HepG2 (cell line): ENCODE measurements around the gene MED9. TPM values are rescaled to one million over a fixed set of nuclear protein-coding genes. Genes with fewer than 3 reads are reported as not detected.

Experiments used
- ATAC-seq: fragments of 200-7000 bp; cut with Tn5 transposase; 3 replicates; pipeline ENCODE4 v1.9.1; 2020; ENCODE audit warnings: mild to moderate bottlenecking, moderate library complexity
- BruUV-seq: library from RNA; stranded (reverse); fragments of 400-500 nt; replicated peaks from 2 replicates; lab custom pipeline; 2021; lab: Mats Ljungman, UMichigan
- CTCF ChIA-PET: fragments of 300-600 bp; formaldehyde crosslinking; extraction: SDS; loops from one replicate; lab custom pipeline; 2021; ENCODE audit warnings: low total read pairs, inconsistent platforms, low intra/inter-chr PET ratio; lab: Yijun Ruan, JAX
- POLR2A ChIA-PET: fragments of 350-600 bp; sonication (Branson Sonifier 250); formaldehyde crosslinking; loops from one replicate; lab custom pipeline; 2020; ENCODE audit warnings: antibody characterized with exemption, inconsistent platforms; lab: Yijun Ruan, JAX
- DNase-seq: peaks from one replicate; pipeline ENCODE4 v3.0.0-alpha.2; 2015; ENCODE audit warnings: low spot score
- FAIRE-seq: peaks from 3 replicates; lab custom pipeline; 2011; peaks lifted over from hg19 to GRCh38; lab: Jason Lieb, UNC
- H2AFZ ChIP-seq: one replicate; pipeline ENCODE4 v1.6.1; 2011; ENCODE audit warnings: low read length, inconsistent platforms
- H3K27ac ChIP-seq: fragments of 300-600 bp; 3 replicates; pipeline ENCODE4 v1.8.0; 2011; ENCODE audit warnings: mixed run types, mild to moderate bottlenecking, mixed read lengths, low read length, inconsistent platforms; ENCODE audit not compliant: insufficient read depth; ENCODE audit errors: extremely low read length
- H3K27me3 ChIP-seq, 2 experiments: fragments of 200-600 bp in 1 of 2; 2 replicates in 1 of 2; 3 replicates in 1 of 2; pipeline versions ENCODE4 v1.6.0 to v1.8.0; 2011; ENCODE audit warnings: low read length in 2 of 2, mild to moderate bottlenecking in 2 of 2, moderate library complexity in 2 of 2, inconsistent platforms in 1 of 2; ENCODE audit not compliant: insufficient read depth in 2 of 2, control insufficient read depth in 1 of 2
- H3K36me3 ChIP-seq, 2 experiments: fragments of 200-600 bp in 1 of 2; replicated peaks in 1 of 2; 2 replicates in 1 of 2; 3 replicates in 1 of 2; pipeline versions ENCODE4 v1.5.1 to v1.8.0; 2011; ENCODE audit warnings: low read length in 2 of 2, inconsistent platforms in 1 of 2; ENCODE audit not compliant: insufficient read depth in 2 of 2, control insufficient read depth in 1 of 2
- H3K4me1 ChIP-seq: 2 replicates; pipeline ENCODE4 v1.5.1; 2012; ENCODE audit warnings: low read length, inconsistent platforms; ENCODE audit not compliant: insufficient read depth
- H3K4me2 ChIP-seq: 2 replicates; pipeline ENCODE4 v1.6.0; 2011; ENCODE audit warnings: low read depth, low read length, inconsistent platforms
- H3K4me3 ChIP-seq, 3 experiments: fragments of 200-600 bp in 1 of 3; sonication (generic), shearing (Covaris generic) in 1 of 3; replicated peaks in 1 of 3; 2 replicates each; pipeline ENCODE4 v1.5.1; 2011 to 2016; ENCODE audit warnings: low read length in 3 of 3, inconsistent platforms in 2 of 3, low read depth in 2 of 3, mild to moderate bottlenecking in 2 of 3, control low read depth in 1 of 3, mixed read lengths in 1 of 3; ENCODE audit not compliant: insufficient read depth in 1 of 3
- H3K79me2 ChIP-seq: one replicate; pipeline ENCODE4 v1.6.1; 2011; ENCODE audit warnings: low read length, inconsistent platforms; ENCODE audit not compliant: insufficient read depth
- H3K9ac ChIP-seq: 2 replicates; pipeline ENCODE4 v1.6.0; 2011; ENCODE audit warnings: mild to moderate bottlenecking, low read depth, low read length, inconsistent platforms; ENCODE audit not compliant: insufficient read depth
- H3K9me3 ChIP-seq: 2 replicates; pipeline ENCODE4 v1.5.1; 2012; ENCODE audit warnings: mild to moderate bottlenecking, low read length
- H4K20me1 ChIP-seq: 2 replicates; pipeline ENCODE4 v1.6.0; 2011; ENCODE audit warnings: inconsistent platforms, mild to moderate bottlenecking, low read length, moderate library complexity; ENCODE audit not compliant: insufficient read depth
- ADNP ChIP-seq: sonication (generic); formaldehyde crosslinking; IDR thresholded peaks from 2 replicates; pipeline ENCODE4 v1.4.0; 2020; ENCODE audit warnings: missing genetic modification reagents
- FOXM1 ChIP-seq: sonication (generic); formaldehyde crosslinking; IDR thresholded peaks from 2 replicates; pipeline ENCODE4 v1.5.0; 2020; ENCODE audit warnings: missing genetic modification reagents
- HOXA3 ChIP-seq: sonication (generic); formaldehyde crosslinking; IDR thresholded peaks from 2 replicates; pipeline ENCODE4 v1.5.0; 2020; ENCODE audit warnings: missing genetic modification reagents
- JUND ChIP-seq: sonication (generic); formaldehyde crosslinking; IDR thresholded peaks from 2 replicates; pipeline ENCODE4 v1.8.0; 2022; ENCODE audit warnings: mild to moderate bottlenecking, missing genetic modification reagents
- KAT8 ChIP-seq: IDR thresholded peaks from 2 replicates; pipeline ENCODE4 v1.6.1; 2016; ENCODE audit warnings: missing genetic modification reagents, missing compliant biosample characterization
- MEF2D ChIP-seq: sonication (generic); formaldehyde crosslinking; IDR thresholded peaks from 2 replicates; pipeline ENCODE4 v1.5.1; 2020; ENCODE audit warnings: mild to moderate bottlenecking, missing genetic modification reagents
- SAFB2 ChIP-seq: sonication (generic); formaldehyde crosslinking; IDR thresholded peaks from 2 replicates; pipeline ENCODE4 v1.5.1; 2020; ENCODE audit warnings: missing genetic modification reagents, low read depth, mild to moderate bottlenecking, borderline replicate concordance
- SALL1 ChIP-seq: sonication (generic); formaldehyde crosslinking; IDR thresholded peaks from 2 replicates; pipeline ENCODE4 v1.8.0; 2022; ENCODE audit warnings: mild to moderate bottlenecking, missing genetic modification reagents
- SNAPC4 ChIP-seq: sonication (generic); formaldehyde crosslinking; IDR thresholded peaks from 2 replicates; pipeline ENCODE4 v1.4.0; 2020; ENCODE audit warnings: mild to moderate bottlenecking, missing genetic modification reagents
- WGBS: methylation state at CpG from one replicate; pipeline ENCODE4 v1.1.6; 2017; ENCODE audit warnings: low lambda C conversion rate; 5-methylcytosine and 5-hydroxymethylcytosine counted together
- in situ Hi-C: cut with HindIII; loops from 2 replicates; pipeline ENCODE4 v1.10.0; 2017; ENCODE audit warnings: low pct_unique_long_range_greater_than_20kb; ENCODE audit not compliant: extremely low pct_ligation_motif_present
- intact Hi-C: fragments of 100-400 bp; cut with micrococcal nuclease; formaldehyde crosslinking; loops from one replicate; pipeline ENCODE4 v1.10.0; 2022; ENCODE audit not compliant: unreplicated experiment
- polyA plus RNA-seq, 8 experiments: library from polyadenylated mRNA; depleted of rRNA in 3 of 8; stranded (reverse) in 7 of 8; unstranded in 1 of 8; fragments of >200 nt; fragmentation: Illumina TruSeq in 4 of 8; extraction: Trizol in 4 of 8; gene quantifications; 2 replicates each; pipeline versions ENCODE4 v1.2.1 to v1.2.3, GENCODE V29; 2011 to 2016; ENCODE audit warnings: low read depth in 4 of 8, missing spikeins in 1 of 8, mixed read lengths in 1 of 8; ENCODE audit not compliant: insufficient read depth in 1 of 8
- total RNA-seq, 5 experiments: library from RNA; depleted of rRNA; stranded (reverse); fragments of >200 nt; fragmentation: Illumina TruSeq; extraction: Trizol; gene quantifications; 2 replicates each; pipeline ENCODE4 v1.2.3, GENCODE V29; 2016; ENCODE audit warnings: low read depth in 1 of 5
- TF ChIP-seq, protein P1 (sequence below), 2 experiments: sonication (generic) in 1 of 2; formaldehyde crosslinking in 1 of 2; IDR thresholded peaks; 2 replicates each; pipeline versions ENCODE4 v1.6.1 to v1.9.0; 2014 to 2022; ENCODE audit warnings: antibody characterized with exemption in 1 of 2, borderline replicate concordance in 1 of 2, inconsistent platforms in 1 of 2, low read depth in 1 of 2, missing genetic modification reagents in 1 of 2
- TF ChIP-seq, protein P2 (sequence below): sonication (generic); formaldehyde crosslinking; IDR thresholded peaks from 2 replicates; pipeline ENCODE4 v1.4.0; 2020; ENCODE audit warnings: mild to moderate bottlenecking, missing genetic modification reagents

MED9 gene
- total and polyA plus RNA-seq, 2 of the 13 experiments (the other 11 are each of a cell fraction or from before 2014, with no cell fraction given): 11.9 to 15.1 TPM

DNA sequence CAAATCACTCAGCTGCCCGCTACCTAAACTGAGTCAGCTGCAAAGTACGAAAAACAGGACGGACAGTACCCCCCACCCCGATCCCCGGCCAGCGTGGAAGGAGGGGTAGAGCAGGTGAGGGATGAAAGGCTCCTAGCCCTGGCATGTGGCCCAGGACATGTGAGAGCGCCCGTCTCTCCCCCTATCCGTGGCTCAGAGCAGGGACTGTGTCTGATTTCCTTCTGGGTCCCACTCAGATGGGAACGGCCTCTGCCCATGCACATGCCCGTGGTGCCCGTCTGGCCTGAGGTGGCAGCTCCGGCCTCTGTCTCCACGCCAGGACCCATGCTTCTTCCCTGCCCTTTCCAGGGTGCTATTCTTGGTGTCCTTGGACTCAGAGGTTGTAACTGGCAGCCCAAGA lies 49.6 kb downstream of the MED9 start (continued):
- TF ChIP-seq FOXM1 (CRISPR knock-in tag) (no peak), SALL1 (CRISPR knock-in tag) (no peak), HOXA3 (no peak), ADNP (CRISPR knock-in tag) (no peak), SAFB2 (CRISPR knock-in tag) (no peak), KAT8 (CRISPR knock-in tag) (no peak)

GRCh38 chr17:17527534-17527933 lies 50.7 kb downstream of the MED9 start:
- peaks cover 20% of the 10 kb centered on the region; the same call in 1 of the 2 replicates for H4K20me1 ChIP-seq
- peaks cover 18% of the 10 kb centered on the region for H3K4me1 ChIP-seq
- H3K9ac ChIP-seq: no peak overlapping the region
- POLR2A ChIA-PET: interaction anchor here (1.1 to 2.9 kb wide), 2 partner anchors 11 to 31 kb away, joined by 3 to 13 read pairs; no protein-coding TSS in a partner anchor
- no peaks in the 10 kb centered on the region for H3K36me3 ChIP-seq
- DNase-seq (no peak), ATAC-seq (no peak), FAIRE-seq (no peak)
- BruUV-seq: no TSS peak
- H3K4me3 ChIP-seq: no peak overlapping the region
- H3K27ac ChIP-seq: no peak overlapping the region
- in situ Hi-C loops (no loop called here), intact Hi-C loops (no loop called here)
- H3K79me2 ChIP-seq: no peaks in the 10 kb centered on the region
- 92% methylated on average over 8 of the region's 11 CpGs for WGBS
- no peaks in the 10 kb centered on the region for H3K9me3 ChIP-seq
- CTCF ChIA-PET: no interaction called here
- no peak overlapping the region for H2AFZ ChIP-seq
- no peak overlapping the region for H3K4me2 ChIP-seq
- H3K27me3 ChIP-seq: no peaks in the 10 kb centered on the region
- TF ChIP-seq SNAPC4 (no peak), JUND (CRISPR knock-in tag) (no peak), MEF2D (CRISPR knock-in tag) (no peak)
- TF ChIP-seq, protein P1, sequence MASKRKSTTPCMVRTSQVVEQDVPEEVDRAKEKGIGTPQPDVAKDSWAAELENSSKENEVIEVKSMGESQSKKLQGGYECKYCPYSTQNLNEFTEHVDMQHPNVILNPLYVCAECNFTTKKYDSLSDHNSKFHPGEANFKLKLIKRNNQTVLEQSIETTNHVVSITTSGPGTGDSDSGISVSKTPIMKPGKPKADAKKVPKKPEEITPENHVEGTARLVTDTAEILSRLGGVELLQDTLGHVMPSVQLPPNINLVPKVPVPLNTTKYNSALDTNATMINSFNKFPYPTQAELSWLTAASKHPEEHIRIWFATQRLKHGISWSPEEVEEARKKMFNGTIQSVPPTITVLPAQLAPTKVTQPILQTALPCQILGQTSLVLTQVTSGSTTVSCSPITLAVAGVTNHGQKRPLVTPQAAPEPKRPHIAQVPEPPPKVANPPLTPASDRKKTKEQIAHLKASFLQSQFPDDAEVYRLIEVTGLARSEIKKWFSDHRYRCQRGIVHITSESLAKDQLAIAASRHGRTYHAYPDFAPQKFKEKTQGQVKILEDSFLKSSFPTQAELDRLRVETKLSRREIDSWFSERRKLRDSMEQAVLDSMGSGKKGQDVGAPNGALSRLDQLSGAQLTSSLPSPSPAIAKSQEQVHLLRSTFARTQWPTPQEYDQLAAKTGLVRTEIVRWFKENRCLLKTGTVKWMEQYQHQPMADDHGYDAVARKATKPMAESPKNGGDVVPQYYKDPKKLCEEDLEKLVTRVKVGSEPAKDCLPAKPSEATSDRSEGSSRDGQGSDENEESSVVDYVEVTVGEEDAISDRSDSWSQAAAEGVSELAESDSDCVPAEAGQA (IDR thresholded peaks at IDR 0.05; ENCODE audit: low read depth): no peak
- TF ChIP-seq, protein P1 (CRISPR knock-in tag; IDR thresholded peaks at IDR 0.05; ENCODE audit: borderline replicate concordance): no peak
- TF ChIP-seq, protein P2, sequence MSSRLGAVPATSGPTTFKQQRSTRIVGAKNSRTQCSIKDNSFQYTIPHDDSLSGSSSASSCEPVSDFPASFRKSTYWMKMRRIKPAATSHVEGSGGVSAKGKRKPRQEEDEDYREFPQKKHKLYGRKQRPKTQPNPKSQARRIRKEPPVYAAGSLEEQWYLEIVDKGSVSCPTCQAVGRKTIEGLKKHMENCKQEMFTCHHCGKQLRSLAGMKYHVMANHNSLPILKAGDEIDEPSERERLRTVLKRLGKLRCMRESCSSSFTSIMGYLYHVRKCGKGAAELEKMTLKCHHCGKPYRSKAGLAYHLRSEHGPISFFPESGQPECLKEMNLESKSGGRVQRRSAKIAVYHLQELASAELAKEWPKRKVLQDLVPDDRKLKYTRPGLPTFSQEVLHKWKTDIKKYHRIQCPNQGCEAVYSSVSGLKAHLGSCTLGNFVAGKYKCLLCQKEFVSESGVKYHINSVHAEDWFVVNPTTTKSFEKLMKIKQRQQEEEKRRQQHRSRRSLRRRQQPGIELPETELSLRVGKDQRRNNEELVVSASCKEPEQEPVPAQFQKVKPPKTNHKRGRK (CRISPR knock-in tag): no peak
